ENCODE measurements around the gene INSR.

Gene INSR

GRCh38 chr19:7217861-7218260 is 76.4 kb downstream of the INSR start:
- no peaks in the 10 kb centered on the region for H3K9me3 ChIP-seq
- no peak overlapping the region for H3K4me3 ChIP-seq (ENCODE audit: low read depth in 1 of 2, low read length in 1 of 2)
- no peak for TF ChIP-seq CTCF (IDR thresholded peaks at IDR 0.05)
- H3K4me1 ChIP-seq (ENCODE audit: control insufficient read depth in 1 of 2, insufficient read depth in 1 of 2, low read depth in 1 of 2, low read length in 1 of 2) = no peaks in the 10 kb centered on the region
- H3K27me3 ChIP-seq = no peaks in the 10 kb centered on the region
- no peaks in the 10 kb centered on the region for H3K36me3 ChIP-seq
- H3K27ac ChIP-seq = no peak overlapping the region

- H3K9me3 ChIP-seq = no peaks in the 10 kb centered on the region
- no peak overlapping the region for H3K27ac ChIP-seq
- no peaks in the 10 kb centered on the region for H3K27me3 ChIP-seq
- H3K4me3 ChIP-seq (ENCODE audit: low read depth in 1 of 2, low read length in 1 of 2) = no peak overlapping the region
- no peaks in the 10 kb centered on the region for H3K4me1 ChIP-seq (ENCODE audit: control insufficient read depth in 1 of 2, insufficient read depth in 1 of 2, low read depth in 1 of 2, low read length in 1 of 2)
- TF ChIP-seq CTCF (IDR thresholded peaks at IDR 0.05) = no peak
- H3K36me3 ChIP-seq = no peaks in the 10 kb centered on the region
Observed at GRCh38 chr19:7216373-7216902, 77.8 kb downstream of the INSR start.

- Histone ChIP-seq H3K9me3 (no peaks in the 10 kb centered on the region), H3K4me3 (ENCODE audit: low read depth in 1 of 2, low read length in 1 of 2) (no peak overlapping the region), H3K36me3 (no peaks in the 10 kb centered on the region), H3K27me3 (no peaks in the 10 kb centered on the region), H3K4me1 (ENCODE audit: control insufficient read depth in 1 of 2, insufficient read depth in 1 of 2, low read depth in 1 of 2, low read length in 1 of 2) (no peaks in the 10 kb centered on the region), H3K27ac (no peak overlapping the region)
- TF ChIP-seq CTCF (IDR thresholded peaks at IDR 0.05) = no peak
Observed at GRCh38 chr19:7215176-7215575, 79.0 kb downstream of the INSR start.

GRCh38 chr19:7214324-7215089 is 79.7 kb downstream of the INSR start:
- Histone ChIP-seq H3K4me1 (ENCODE audit: control insufficient read depth in 1 of 2, insufficient read depth in 1 of 2, low read depth in 1 of 2, low read length in 1 of 2) (no peaks in the 10 kb centered on the region), H3K9me3 (no peaks in the 10 kb centered on the region), H3K27me3 (no peaks in the 10 kb centered on the region), H3K27ac (no peak overlapping the region), H3K36me3 (no peaks in the 10 kb centered on the region), H3K4me3 (ENCODE audit: low read depth in 1 of 2, low read length in 1 of 2) (no peak overlapping the region)
- TF ChIP-seq CTCF (IDR thresholded peaks at IDR 0.05) = no peak

GRCh38 chr19:7213628-7214323 is 80.4 kb downstream of the INSR start:
- no peak for TF ChIP-seq CTCF (IDR thresholded peaks at IDR 0.05)
- H3K27me3 ChIP-seq = no peaks in the 10 kb centered on the region

More at GRCh38 chr19:7213628-7214323, 80.4 kb downstream of the INSR start:
- Histone ChIP-seq H3K27ac (no peak overlapping the region), H3K9me3 (no peaks in the 10 kb centered on the region), H3K36me3 (no peaks in the 10 kb centered on the region), H3K4me3 (ENCODE audit: low read depth in 1 of 2, low read length in 1 of 2) (no peak overlapping the region), H3K4me1 (ENCODE audit: control insufficient read depth in 1 of 2, insufficient read depth in 1 of 2, low read depth in 1 of 2, low read length in 1 of 2) (no peaks in the 10 kb centered on the region)
